GM19099 (cell line): ENCODE measurements around the gene SLC38A10.

ENCODE experiments used
- POLR2A ChIP-seq: IDR thresholded peaks from 3 replicates; pipeline ENCODE4 v1.6.1; 2011; ENCODE audit warnings: low read depth; ENCODE audit not compliant: insufficient read length; ENCODE audit errors: extremely low read depth

SLC38A10 gene

DNA sequence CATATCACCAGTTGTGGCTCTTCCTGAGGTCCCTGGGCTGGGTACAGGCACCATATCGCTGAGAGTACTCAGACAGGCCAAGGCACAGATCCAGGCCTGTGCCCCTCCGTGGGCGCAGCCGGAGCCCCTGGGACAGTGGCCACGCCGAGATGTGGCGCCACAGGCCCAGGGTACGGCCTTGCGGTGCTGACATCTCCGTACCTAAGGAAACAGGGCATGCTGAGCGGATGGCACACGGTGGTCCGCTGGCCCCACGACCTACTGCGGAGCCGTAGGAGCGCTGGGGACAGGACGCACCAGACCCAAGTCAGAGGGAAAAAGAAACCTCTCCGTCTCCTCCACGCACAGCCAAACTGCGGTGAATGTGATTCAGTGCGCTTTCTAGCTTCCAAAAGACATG, 29.5 kb downstream of the SLC38A10 start:
- no peak for TF ChIP-seq POLR2A

DNA sequence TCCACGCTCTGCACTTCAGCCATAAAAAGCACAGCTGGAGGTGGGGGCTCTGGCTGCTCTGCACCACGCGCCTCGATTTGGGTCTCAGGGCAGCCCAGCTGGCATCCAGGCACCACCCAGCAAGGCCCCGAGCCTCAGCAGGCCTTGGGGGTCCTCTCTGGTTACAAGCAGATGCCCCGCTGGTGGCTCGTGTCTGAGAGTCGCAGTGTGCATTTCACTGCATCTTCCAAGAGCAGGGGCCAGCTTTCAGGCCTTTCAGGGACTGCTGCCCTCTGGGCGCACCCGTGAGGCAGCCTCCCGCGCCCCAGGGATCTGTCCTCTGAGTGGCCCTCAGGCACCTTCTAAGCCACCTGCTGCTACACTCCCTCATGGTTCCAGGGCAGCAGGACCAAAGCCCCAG, 30.5 kb downstream of the SLC38A10 start:
- TF ChIP-seq POLR2A: no peak

DNA sequence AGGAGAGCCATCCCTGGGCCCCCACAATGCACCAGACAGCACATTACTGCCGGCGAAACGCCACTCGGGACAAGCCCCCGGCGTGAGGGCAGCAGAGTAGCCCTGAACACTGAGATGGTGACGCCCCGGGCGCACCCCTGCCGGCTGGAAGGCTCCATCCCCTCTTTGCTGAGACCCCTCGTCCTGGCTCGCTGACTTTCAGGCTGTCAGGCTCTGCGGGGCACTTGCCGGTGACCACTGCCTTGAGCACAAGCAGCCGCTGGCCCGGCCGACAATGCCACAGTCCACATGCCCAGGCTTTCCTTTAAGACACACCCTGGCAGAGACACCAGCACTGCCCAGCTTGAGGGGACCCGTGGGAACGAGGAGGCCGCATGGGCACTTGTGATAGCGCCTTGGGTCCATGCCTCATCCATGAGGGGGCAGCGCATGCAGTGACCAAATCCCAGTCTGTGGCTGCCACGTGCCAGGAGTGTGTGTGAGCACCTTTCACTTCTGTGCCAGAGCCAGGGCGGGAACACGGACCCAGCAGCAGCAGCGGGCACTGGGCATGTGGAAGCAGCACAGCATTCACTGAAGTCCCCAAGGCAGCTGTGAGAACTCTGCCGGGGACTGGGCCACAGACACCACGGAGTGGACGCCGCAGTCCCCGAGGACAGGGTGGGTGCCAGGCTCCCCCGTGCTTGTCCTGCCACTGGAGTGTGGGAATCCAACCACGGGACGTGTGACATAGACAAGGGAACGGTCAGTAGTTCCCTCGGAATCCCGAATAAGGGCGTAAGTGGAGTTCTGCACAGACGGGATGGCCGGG, 31.5 kb downstream of the SLC38A10 start:
- no peak for TF ChIP-seq POLR2A

DNA sequence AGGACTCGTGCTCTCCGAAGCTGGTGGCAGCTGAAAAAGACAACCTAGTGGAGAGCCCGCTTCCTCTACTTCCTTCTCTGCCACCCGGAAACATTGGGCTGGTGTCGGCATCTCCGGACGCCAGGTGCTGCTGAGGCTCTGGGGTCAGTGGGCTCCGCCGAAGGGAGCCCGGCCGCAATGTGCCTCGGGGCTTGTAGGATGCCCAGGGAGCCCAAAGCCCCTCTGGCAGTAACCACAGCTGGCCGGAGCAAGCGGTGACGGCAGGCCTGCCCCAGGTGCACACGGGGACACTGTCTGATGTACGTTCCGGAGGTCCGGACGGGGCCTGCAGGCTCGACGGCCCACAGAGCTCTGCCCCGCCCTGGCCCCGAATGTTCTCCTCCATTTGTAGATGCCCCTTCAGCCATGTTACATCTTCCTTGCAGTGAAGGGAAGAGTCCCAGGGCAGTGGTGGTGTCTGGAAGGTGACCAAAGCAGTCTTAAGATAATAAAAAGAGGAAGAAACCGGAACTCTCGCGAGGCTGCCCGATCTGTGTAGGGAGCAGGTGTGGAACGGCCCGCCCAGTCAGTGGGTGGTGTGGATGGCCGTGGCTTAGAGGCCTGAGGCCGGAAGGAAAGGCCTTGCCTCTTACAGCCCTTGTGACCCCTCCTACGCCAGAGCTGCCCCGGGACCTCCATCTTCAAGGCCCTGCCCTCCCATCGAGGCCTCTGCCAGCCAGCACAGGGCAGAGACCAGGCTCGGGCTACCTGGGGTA, 33.3 kb downstream of the SLC38A10 start:
- TF ChIP-seq POLR2A: no peak

DNA sequence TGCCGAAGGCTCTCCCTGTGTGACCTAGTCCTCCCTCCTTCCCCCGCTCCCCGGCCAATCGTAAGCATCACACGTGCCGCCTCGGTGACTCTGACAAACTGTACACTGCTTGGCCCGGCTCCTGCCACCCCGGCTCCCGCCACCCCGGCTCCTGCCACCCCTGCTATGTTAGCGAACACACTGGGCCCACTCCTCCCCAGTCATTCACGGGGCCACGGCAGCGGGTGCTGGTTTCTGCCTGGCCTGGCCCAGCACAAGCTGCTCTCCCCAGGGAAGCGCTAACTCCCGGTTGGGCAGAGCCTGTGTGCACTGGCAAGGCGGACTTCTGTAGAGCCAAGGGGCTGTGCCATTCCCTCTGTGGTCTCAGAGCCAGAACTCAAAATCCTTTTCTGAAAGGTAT, 34.0 kb downstream of the SLC38A10 start:
- TF ChIP-seq POLR2A: no peak

DNA sequence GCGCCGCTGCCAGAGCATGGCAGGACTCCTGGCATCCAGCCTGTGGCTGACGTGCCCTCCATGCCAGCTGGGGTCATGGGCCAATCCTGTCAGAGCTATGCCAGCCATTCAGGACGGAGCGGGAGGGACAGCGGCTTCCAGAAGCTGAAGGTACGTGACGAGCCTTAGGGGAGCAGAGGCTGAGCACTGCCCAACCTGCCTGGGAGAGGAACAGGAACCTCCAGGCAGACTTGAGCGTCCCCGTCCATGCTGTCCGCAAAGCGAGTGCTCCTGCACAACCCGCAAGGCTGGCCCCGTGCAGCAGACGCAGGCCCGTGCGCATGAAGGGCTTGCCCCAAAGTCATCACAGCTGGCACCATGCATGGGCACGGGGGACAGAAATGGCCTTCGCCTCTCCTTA, 34.5 kb downstream of the SLC38A10 start:
- no peak for TF ChIP-seq POLR2A

DNA sequence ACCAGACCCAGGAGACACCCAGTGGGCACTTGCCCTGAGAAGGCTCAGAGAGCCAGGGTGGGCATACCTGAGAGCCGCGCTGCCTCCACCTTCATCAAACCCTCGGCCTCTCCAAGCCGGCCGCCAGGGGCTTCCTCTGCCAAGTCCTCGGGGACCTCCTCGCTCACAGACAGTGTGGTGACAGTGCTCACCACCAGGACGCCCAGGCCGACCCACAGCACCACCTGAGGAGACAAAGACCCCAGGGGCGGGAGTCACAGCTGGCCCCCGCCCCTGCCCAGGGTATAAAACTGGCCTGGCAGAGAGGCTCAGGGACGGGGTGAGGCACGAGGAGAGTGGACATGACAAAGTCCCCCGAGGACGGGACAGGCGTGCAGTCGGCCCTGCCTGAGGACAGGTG, 34.9 kb downstream of the SLC38A10 start:
- TF ChIP-seq POLR2A: no peak

DNA sequence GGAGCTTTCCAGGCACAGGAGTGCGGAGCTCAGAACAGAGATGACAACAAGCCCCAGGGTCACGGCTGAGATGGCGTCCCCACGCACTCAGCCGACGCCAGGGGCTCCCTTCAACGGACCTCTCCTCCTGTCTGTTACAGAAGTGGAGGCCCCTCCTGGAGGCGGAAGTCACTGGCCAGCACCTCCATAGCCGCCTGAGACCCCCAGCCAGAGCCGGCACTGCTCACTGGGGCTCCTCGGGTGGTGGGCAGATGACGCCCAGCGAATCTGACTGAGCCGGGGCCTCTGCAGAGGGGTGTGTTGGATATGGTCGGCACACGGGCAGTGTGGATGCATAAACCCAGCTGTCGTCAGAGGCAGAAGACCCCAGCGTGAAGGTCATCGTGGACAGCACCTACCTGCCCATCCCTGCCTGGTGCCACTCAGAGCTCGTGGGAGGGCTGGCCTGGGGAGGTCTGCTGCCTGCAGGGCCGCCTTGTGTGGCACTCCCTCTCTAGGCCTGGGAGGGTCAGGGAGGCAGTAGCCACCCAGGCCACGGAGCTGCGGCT, 36.0 kb downstream of the SLC38A10 start:
- TF ChIP-seq POLR2A: no peak

DNA sequence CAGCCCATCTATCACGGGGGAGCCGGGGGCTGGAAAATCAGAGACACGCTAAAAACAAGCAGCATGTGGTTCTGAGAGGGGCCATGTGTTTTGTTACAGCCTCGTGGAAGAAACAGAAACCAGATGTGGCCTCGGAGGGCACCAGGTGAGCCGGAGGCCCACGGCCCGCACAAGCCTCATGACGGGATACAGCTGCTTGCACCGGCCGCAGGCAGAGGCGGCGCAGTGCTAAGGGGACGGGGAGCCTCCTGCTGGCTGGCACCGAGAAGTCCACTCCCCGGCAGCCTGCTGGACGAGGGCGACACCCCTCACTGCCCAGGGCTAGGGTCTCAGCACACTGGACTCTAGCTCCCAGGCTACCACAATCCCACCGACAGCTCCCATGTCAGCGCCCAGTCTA, 36.8 kb downstream of the SLC38A10 start:
- TF ChIP-seq POLR2A: no peak

DNA sequence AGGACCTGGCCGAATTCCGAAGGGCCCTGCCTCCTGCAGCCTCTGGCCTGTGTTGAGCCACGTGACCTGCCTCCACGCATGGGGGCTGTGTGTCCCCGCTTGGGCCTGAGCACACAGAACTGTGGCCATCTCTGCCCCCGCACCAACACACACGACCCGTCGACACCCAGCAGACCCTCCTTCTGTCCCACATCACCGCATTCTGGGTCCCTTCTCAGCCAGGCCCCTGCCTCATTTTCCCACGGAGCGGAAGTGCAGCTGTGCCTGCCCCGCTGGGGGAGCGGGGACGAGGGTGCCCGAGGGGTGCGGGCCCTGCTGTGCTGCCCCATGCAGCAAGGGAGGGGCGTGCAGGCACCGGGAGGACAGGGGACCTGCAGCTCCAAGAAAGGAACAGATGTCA, 37.6 kb downstream of the SLC38A10 start:
- TF ChIP-seq POLR2A: no peak

DNA sequence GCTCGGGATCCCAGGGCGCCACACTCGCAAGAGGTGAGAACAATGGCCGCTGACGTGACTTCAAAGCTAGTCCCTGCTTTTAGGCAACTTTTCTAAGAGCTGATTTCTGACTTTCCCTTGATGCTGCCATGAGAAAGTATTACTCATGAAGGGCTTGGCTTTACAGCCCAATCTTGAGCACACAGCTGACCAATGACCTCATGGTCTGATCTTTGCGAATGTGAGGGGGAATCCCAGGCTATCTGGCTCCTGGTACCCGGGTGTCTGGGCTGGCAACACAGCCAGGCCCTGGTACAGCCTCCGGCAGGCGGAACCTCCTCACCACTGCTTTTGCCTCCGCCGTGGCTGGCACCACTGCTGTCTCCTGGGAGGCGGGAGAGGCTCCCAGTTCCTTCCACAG, 38.5 kb downstream of the SLC38A10 start:
- no peak for TF ChIP-seq POLR2A

DNA sequence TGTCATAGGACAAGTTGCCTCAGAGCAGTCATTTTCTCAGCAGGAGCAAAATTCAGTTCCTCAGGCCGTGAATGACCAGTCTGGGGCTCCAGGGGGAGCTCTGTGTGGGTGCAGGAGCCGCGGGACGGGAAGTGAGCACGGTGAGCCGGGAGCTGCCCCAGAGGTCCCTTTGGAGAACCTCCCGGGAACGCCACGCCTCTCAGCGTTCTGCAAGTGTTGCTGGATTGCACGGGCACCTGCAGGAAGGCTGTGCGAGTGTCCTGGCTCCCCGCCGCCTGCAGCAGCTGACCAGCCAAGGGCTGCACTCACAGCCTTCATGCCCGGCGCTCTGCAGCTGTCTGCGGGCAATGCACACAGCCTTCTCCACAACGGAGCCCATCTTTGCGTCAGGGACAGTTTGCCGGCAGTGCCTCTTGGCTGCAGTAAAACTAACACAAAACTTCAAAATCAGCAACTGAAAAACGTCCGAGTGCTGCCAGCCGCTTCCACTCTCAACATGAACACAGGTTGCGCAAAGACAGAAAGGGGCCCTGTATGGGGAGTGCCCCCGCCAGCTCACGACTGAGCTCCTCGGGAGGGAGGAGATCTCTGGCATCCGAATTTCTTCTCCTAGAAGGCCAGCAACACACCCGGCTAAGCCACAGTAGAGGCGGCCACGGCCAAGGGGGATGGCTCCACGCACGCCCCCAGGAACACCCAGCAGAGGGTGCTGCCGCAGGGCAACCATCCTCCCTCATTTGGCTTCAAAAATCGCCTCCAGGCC, 40.0 kb downstream of the SLC38A10 start:
- TF ChIP-seq POLR2A: no peak

DNA sequence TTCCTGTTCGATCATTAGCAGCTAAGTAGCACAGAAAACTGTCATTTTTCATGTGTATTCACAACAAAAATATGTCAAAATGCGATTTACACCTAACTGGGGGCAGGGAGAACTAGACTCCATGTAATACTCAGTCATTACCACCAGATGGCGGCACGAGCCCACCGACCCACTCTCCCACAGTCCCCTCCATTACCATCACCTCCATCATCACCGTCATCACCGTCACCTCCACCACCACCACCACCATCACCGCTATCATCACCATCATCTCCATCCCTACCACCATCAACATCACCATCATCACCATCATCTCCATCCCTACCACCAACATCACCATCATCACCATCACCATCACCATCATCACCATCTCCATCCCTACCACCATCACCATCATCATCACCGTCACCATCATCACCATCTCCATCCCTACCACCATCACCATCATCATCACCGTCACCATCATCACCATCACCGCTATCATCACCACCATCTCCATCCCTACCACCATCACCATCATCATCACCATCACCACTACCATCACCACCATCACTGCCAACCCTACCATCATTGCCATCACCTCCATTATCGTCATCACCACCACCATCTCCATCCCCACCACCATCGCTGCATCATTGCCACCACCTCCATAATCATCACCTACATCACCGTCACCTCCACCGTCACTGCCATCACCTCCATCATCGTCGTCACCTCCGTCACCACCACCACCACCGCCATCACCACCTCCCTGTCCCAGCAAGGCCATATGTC, 41.6 kb downstream of the SLC38A10 start:
- TF ChIP-seq POLR2A: no peak

DNA sequence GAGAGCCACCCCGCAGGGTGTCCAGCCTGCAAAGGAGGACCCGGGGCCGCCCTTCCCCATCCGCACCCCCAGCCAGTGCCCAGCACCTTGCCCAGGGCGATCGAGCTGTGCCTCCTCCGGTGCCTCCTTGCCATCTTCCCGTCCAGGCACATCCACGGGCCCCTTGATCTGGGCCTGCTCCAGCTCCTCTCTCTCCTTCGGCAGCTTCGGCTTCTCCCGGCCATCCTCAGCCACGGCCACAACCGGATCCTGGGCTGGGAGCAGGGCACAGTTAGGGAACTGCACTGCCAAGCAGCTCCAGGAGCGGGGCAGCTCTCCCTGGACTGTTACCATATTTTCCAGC, 42.1 kb downstream of the SLC38A10 start:
- TF ChIP-seq POLR2A: no peak
